ENCODE measurements around the gene JADE2.

The JADE2 gene

GRCh38 chr5:134600600-134600999 lies 75.1 kb downstream of the JADE2 start:
- 0 out of 3 replicates have a peak, but pooled peaks have one; percentile 26 for ATAC-seq
- no peak for TF ChIP-seq ZNF565 (CRISPR knock-in tag; conservative IDR thresholded peaks at IDR 0.05; ENCODE audit: low read depth)
- no peak for TF ChIP-seq CREB5 (CRISPR knock-in tag; IDR thresholded peaks at IDR 0.05; ENCODE audit: low read depth)
- TF ChIP-seq SNAI2 (CRISPR knock-in tag; IDR thresholded peaks at IDR 0.05), result no peak
- no peak for TF ChIP-seq TSHZ2 (CRISPR knock-in tag; IDR thresholded peaks at IDR 0.05)
- TF ChIP-seq ZFP30 (CRISPR knock-in tag; IDR thresholded peaks at IDR 0.05), result no peak
- no peak for TF ChIP-seq ZNF8 (CRISPR knock-in tag; IDR thresholded peaks at IDR 0.05)
- TF ChIP-seq ESRRG (CRISPR knock-in tag; IDR thresholded peaks at IDR 0.05), result no peak

GRCh38 chr5:134603059-134603458 lies 77.6 kb downstream of the JADE2 start:
- ATAC-seq, result peak; percentile 44; the same call in 1 of the 3 replicates
- no peak for TF ChIP-seq ZFP3 (CRISPR knock-in tag; IDR thresholded peaks at IDR 0.05)
- TF ChIP-seq PATZ1 (CRISPR knock-in tag; IDR thresholded peaks at IDR 0.05; ENCODE audit: borderline replicate concordance), result no peak
- TF ChIP-seq ARNTL (CRISPR knock-in tag; IDR thresholded peaks at IDR 0.05; ENCODE audit: borderline replicate concordance, low read depth), result no peak
- no peak for TF ChIP-seq ZNF8 (CRISPR knock-in tag; IDR thresholded peaks at IDR 0.05)
- TF ChIP-seq TSHZ2 (CRISPR knock-in tag; IDR thresholded peaks at IDR 0.05), result no peak
- no peak for TF ChIP-seq ISL1 (CRISPR knock-in tag; IDR thresholded peaks at IDR 0.05)
- TF ChIP-seq ZC3H10 (CRISPR knock-in tag; IDR thresholded peaks at IDR 0.05), result no peak
- no peak for TF ChIP-seq CSDC2 (CRISPR knock-in tag; IDR thresholded peaks at IDR 0.05)
- TF ChIP-seq CREB5 (CRISPR knock-in tag; IDR thresholded peaks at IDR 0.05; ENCODE audit: low read depth), result no peak
- no peak for TF ChIP-seq ZFP30 (CRISPR knock-in tag; IDR thresholded peaks at IDR 0.05)
- TF ChIP-seq ZNF70 (CRISPR knock-in tag; IDR thresholded peaks at IDR 0.05), result no peak
- TF ChIP-seq RARB (CRISPR knock-in tag; IDR thresholded peaks at IDR 0.05), result no peak
- no peak for TF ChIP-seq PPARA (CRISPR knock-in tag; IDR thresholded peaks at IDR 0.05; ENCODE audit: borderline replicate concordance)
- TF ChIP-seq POU6F1 (CRISPR knock-in tag; IDR thresholded peaks at IDR 0.05; ENCODE audit: borderline replicate concordance, low read depth), result no peak
- TF ChIP-seq TCF4 (CRISPR knock-in tag; IDR thresholded peaks at IDR 0.05; ENCODE audit: borderline replicate concordance), result no peak

GRCh38 chr5:134604908-134605307 lies 79.4 kb downstream of the JADE2 start:
- ATAC-seq, result no peak
- TF ChIP-seq ZFP30 (CRISPR knock-in tag; IDR thresholded peaks at IDR 0.05) (no peak), ESRRG (CRISPR knock-in tag; IDR thresholded peaks at IDR 0.05) (no peak), CSDC2 (CRISPR knock-in tag; IDR thresholded peaks at IDR 0.05) (no peak), TSHZ2 (CRISPR knock-in tag; IDR thresholded peaks at IDR 0.05) (no peak), BACH2 (CRISPR knock-in tag; IDR thresholded peaks at IDR 0.05; ENCODE audit: borderline replicate concordance) (no peak), SNAI2 (CRISPR knock-in tag; IDR thresholded peaks at IDR 0.05) (no peak), GLIS3 (CRISPR knock-in tag; IDR thresholded peaks at IDR 0.05) (no peak), ZC3H10 (CRISPR knock-in tag; IDR thresholded peaks at IDR 0.05) (no peak), ZNF565 (CRISPR knock-in tag; conservative IDR thresholded peaks at IDR 0.05; ENCODE audit: low read depth) (no peak), ZFP3 (CRISPR knock-in tag; IDR thresholded peaks at IDR 0.05) (no peak), PATZ1 (CRISPR knock-in tag; IDR thresholded peaks at IDR 0.05; ENCODE audit: borderline replicate concordance) (no peak)

Measured in SK-N-SH treated with all-trans-retinoic acid at 6 μM for 48 hours (cell line).